Neural crest cell (in vitro differentiated cells): ENCODE results near the gene SCAMP1. TPM values are rescaled to one million over a fixed set of nuclear protein-coding genes. Genes with fewer than 3 reads are reported as not detected.

ENCODE experiments used
- DNase-seq: peaks from one replicate; pipeline ENCODE4 v3.0.0; 2021; ENCODE audit warnings: low read depth, mixed read lengths, low spot score
- H3K27ac Mint-ChIP-seq: one replicate; pipeline ENCODE4 v1.8.0; 2021; ENCODE audit warnings: mild to moderate bottlenecking, mixed read lengths; ENCODE audit not compliant: unreplicated experiment
- H3K27me3 Mint-ChIP-seq: 2 replicates; pipeline ENCODE4 v1.8.0; 2021; ENCODE audit warnings: low read depth, mild to moderate bottlenecking, mixed read lengths
- H3K36me3 Mint-ChIP-seq: 2 replicates; pipeline ENCODE4 v1.8.0; 2021; ENCODE audit warnings: low read depth, mild to moderate bottlenecking, mixed read lengths
- H3K4me1 Mint-ChIP-seq: 2 replicates; pipeline ENCODE4 v1.8.0; 2021; ENCODE audit warnings: mixed read lengths
- H3K4me3 Mint-ChIP-seq: one replicate; pipeline ENCODE4 v1.8.0; 2021; ENCODE audit warnings: mild to moderate bottlenecking, mixed read lengths
- H3K9me3 Mint-ChIP-seq: 2 replicates; pipeline ENCODE4 v1.8.0; 2021; ENCODE audit warnings: mixed read lengths
- CTCF ChIP-seq: fragments of 200-600 bp; sonication (generic); conservative IDR thresholded peaks from 2 replicates; pipeline ENCODE4 v1.5.0; 2021; ENCODE audit warnings: antibody characterized with exemption, mild to moderate bottlenecking
- total RNA-seq: library from RNA; stranded (reverse); gene quantifications from 2 replicates; pipeline ENCODE4 v1.2.1, GENCODE V29; 2021

Gene SCAMP1
- total RNA-seq, 1 donor from 2014 or later: 30.7 TPM

GRCh38 chr5:78486218-78486617 lies 125.8 kb downstream of the SCAMP1 start:
- H3K27ac Mint-ChIP-seq: no peak overlapping the region
- peaks cover 20% of the 10 kb centered on the region for H3K36me3 Mint-ChIP-seq
- no peaks in the 10 kb centered on the region for H3K9me3 Mint-ChIP-seq
- TF ChIP-seq CTCF: no peak
- H3K4me1 Mint-ChIP-seq: peaks cover 6% of the 10 kb centered on the region
- no peaks in the 10 kb centered on the region for H3K27me3 Mint-ChIP-seq
- no peak overlapping the region for H3K4me3 Mint-ChIP-seq
- no peak for DNase-seq

GRCh38 chr5:78487846-78488245 lies 127.4 kb downstream of the SCAMP1 start:
- Mint-ChIP-seq H3K4me3 (no peak overlapping the region), H3K9me3 (no peaks in the 10 kb centered on the region), H3K27me3 (no peaks in the 10 kb centered on the region), H3K4me1 (peaks cover 10% of the 10 kb centered on the region), H3K36me3 (peaks cover 20% of the 10 kb centered on the region), H3K27ac (peak overlapping the region; percentile 50)
- DNase-seq: no peak
- TF ChIP-seq CTCF: no peak

DNA sequence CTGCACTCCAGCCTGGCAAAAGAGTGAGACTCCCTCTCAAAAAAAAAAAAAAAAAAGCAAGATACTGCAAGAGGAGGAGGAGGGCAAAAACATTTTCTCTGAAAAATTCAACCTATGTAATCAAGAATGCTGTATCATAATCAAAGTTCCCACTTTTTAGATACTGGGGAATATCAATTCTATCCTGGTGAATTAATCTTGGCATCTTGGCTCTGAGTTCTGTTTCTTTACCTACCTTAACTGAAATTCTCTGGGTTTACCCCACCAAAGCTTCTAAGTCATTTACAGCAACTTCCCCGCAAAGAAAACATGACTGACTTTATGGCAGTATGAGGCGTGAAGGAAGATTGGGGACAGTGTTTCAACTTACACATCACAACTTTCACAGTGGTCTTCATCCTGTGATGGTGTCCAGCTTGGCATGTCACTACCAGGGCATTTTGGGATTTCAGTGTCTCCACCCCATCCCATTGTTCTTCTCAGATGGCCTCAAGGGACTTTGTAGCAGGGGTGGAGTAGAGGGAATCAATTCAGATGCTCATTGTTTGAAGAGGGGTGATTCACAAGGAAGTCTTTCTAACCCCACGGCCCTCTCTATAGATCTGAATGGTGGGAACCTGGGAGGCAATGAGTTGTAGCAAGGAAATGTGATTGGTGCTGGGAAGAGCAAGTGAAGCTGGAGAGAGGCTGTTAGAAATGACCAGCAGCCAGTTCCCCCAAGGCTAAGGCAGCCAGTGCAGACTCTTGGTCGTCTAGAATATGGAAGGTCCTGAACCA lies 130.5 kb downstream of the SCAMP1 start:
- Mint-ChIP-seq H3K36me3 (peaks cover 17% of the 10 kb centered on the region), H3K9me3 (no peaks in the 10 kb centered on the region), H3K4me1 (peaks cover 21% of the 10 kb centered on the region), H3K27ac (peak overlapping the region; percentile 3), H3K27me3 (no peaks in the 10 kb centered on the region), H3K4me3 (no peak overlapping the region)
- no peak for DNase-seq
- no peak for TF ChIP-seq CTCF

DNA sequence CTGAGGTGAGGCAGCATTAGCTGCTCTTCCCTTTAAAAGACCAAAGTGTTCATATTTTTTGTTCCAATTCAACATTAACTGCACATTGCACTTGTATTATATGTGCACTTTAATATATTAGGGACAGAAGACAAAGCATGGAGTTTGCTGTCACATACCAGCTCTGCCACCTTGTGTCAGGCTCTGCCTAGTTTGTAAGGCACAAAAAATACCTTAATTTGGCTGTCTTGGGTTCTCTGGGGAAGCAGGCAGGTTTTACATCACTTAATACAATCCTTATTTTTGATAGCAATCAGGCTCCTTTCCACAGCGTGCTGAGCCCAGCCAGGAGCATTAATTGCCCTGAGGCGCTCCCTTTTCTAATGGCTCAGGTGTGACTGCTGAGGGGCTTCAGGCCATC lies 131.8 kb downstream of the SCAMP1 start:
- H3K9me3 Mint-ChIP-seq: no peaks in the 10 kb centered on the region
- H3K4me3 Mint-ChIP-seq: no peak overlapping the region
- H3K27me3 Mint-ChIP-seq: no peaks in the 10 kb centered on the region
- H3K4me1 Mint-ChIP-seq: peaks cover 35% of the 10 kb centered on the region
- DNase-seq: no peak
- peaks cover 17% of the 10 kb centered on the region for H3K36me3 Mint-ChIP-seq
- H3K27ac Mint-ChIP-seq: peak overlapping the region; percentile 53
- no peak for TF ChIP-seq CTCF

DNA sequence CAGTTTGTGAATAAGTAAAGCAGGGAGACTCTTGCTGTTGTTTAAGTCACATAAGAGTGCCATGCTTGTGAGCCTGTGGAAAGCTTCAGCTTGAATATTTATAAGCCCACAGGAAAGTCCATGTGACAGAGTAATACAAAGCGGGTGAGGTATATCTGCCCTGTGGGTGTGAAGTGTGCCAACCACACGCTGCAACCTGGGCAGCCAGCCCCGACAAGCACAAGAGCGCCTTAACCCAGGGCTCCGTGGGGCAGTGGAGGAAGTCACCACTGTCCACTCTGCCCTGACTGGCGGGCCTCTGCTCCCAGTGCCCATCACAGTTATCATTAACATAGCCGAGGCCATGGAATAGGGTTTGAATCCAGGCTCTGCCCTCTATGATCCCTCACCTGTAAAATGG lies 132.2 kb downstream of the SCAMP1 start:
- no peak for TF ChIP-seq CTCF
- no peak for DNase-seq
- Mint-ChIP-seq H3K27me3 (no peaks in the 10 kb centered on the region), H3K36me3 (peaks cover 15% of the 10 kb centered on the region), H3K4me1 (peaks cover 36% of the 10 kb centered on the region), H3K27ac (no peak overlapping the region), H3K4me3 (no peak overlapping the region), H3K9me3 (no peaks in the 10 kb centered on the region)
